ENCODE data around the gene MSX1.

DNA sequence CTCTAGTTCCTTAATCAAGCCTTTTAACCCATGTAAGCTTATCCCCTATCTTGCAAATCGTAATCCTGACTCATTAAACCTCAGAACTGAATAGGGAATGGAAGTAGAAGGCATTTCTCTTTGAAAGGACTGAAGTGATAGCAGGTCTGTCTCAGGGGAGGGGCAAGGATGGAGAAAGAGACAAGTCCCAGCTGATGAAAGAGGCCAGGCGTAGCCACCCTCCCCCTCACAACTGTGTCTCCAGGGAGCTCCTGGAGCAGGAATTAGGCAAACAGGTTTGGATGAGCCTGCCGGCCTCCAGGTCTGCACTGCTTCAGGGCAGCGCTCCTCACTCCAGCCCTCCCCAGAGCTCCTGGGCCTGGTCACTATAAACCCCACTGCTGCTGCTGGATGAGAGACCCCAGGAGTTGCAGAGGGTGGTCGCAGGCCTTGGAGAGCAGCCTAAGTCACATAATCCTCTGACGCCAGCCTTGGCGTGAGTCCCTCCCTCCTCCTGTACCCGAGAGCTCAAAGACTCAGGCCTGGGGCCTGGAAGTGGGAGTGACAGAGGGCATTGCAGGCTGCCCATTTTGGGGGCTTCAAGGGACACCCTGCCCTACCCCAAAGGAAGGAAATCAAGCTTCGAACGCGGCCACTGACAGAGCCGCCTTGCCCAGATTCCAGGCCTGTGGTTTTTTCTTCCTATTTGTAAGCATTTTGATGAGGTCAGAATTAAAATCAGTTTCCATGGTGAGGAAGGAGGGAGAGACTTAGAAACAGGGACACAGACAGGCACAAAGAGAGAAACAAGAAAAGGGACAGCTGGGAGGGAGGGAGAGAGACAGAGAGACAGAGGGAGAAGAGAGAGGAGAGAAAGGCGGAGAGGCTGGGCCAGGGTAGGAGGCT lies 21.2 kb upstream of the MSX1 start:
- TF ChIP-seq, protein P1, sequence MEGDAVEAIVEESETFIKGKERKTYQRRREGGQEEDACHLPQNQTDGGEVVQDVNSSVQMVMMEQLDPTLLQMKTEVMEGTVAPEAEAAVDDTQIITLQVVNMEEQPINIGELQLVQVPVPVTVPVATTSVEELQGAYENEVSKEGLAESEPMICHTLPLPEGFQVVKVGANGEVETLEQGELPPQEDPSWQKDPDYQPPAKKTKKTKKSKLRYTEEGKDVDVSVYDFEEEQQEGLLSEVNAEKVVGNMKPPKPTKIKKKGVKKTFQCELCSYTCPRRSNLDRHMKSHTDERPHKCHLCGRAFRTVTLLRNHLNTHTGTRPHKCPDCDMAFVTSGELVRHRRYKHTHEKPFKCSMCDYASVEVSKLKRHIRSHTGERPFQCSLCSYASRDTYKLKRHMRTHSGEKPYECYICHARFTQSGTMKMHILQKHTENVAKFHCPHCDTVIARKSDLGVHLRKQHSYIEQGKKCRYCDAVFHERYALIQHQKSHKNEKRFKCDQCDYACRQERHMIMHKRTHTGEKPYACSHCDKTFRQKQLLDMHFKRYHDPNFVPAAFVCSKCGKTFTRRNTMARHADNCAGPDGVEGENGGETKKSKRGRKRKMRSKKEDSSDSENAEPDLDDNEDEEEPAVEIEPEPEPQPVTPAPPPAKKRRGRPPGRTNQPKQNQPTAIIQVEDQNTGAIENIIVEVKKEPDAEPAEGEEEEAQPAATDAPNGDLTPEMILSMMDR (IDR thresholded peaks at IDR 0.05; ENCODE audit: low read depth, low read length, missing input control): no peak
- TF ChIP-seq TAF1 (conservative IDR thresholded peaks at IDR 0.05) (no peak), FOXA2 (IDR thresholded peaks at IDR 0.05) (no peak), SP1 (IDR thresholded peaks at IDR 0.05) (no peak), RAD21 (IDR thresholded peaks at IDR 0.05) (no peak), EGR1 (IDR thresholded peaks at IDR 0.05; ENCODE audit: low read depth in 2 of 2) (no peak), FOXA1 (IDR thresholded peaks at IDR 0.05) (no peak), MAX (IDR thresholded peaks at IDR 0.05) (no peak), GABPA (IDR thresholded peaks at IDR 0.05 in 1 of 2, conservative IDR thresholded peaks at IDR 0.05 in 1 of 2) (no peak)
- TF ChIP-seq, protein P2, sequence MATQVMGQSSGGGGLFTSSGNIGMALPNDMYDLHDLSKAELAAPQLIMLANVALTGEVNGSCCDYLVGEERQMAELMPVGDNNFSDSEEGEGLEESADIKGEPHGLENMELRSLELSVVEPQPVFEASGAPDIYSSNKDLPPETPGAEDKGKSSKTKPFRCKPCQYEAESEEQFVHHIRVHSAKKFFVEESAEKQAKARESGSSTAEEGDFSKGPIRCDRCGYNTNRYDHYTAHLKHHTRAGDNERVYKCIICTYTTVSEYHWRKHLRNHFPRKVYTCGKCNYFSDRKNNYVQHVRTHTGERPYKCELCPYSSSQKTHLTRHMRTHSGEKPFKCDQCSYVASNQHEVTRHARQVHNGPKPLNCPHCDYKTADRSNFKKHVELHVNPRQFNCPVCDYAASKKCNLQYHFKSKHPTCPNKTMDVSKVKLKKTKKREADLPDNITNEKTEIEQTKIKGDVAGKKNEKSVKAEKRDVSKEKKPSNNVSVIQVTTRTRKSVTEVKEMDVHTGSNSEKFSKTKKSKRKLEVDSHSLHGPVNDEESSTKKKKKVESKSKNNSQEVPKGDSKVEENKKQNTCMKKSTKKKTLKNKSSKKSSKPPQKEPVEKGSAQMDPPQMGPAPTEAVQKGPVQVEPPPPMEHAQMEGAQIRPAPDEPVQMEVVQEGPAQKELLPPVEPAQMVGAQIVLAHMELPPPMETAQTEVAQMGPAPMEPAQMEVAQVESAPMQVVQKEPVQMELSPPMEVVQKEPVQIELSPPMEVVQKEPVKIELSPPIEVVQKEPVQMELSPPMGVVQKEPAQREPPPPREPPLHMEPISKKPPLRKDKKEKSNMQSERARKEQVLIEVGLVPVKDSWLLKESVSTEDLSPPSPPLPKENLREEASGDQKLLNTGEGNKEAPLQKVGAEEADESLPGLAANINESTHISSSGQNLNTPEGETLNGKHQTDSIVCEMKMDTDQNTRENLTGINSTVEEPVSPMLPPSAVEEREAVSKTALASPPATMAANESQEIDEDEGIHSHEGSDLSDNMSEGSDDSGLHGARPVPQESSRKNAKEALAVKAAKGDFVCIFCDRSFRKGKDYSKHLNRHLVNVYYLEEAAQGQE (IDR thresholded peaks at IDR 0.05): no peak

Measured in liver (tissue), 3 donors.